Common myeloid progenitor, CD34-positive (primary cell): ENCODE results near the gene KRTAP4-6.
"Not testable (repeated sequence)": the region's sequence is repeated elsewhere in the genome, so short reads cannot be mapped to it uniquely, and the experiment has no call there.

Experiments used
- CTCF ChIA-PET: fragments of 350-600 bp; sonication (Branson Sonifier 250); formaldehyde crosslinking; loops from one replicate; lab custom pipeline; 2021; ENCODE audit warnings: antibody characterized with exemption; lab: Charles Lee
- POLR2A ChIA-PET: fragments of 350-600 bp; sonication (Branson Sonifier 250); formaldehyde crosslinking; loops from one replicate; lab custom pipeline; 2021; ENCODE audit warnings: antibody characterized with exemption; lab: Charles Lee
- DNase-seq, 3 donors: peaks; one replicate each; pipeline versions ENCODE4 v3.0.0 to v3.0.0-alpha.2; 2013
- H3K27ac ChIP-seq, 2 experiments: 1 replicate in 1 of 2; 2 replicates in 1 of 2; pipeline ENCODE4 v1.7.0; 2013; ENCODE audit warnings: inconsistent platforms in 2 of 2, low read length in 2 of 2, mild to moderate bottlenecking in 2 of 2, low read depth in 1 of 2, moderate library complexity in 1 of 2; ENCODE audit not compliant: severe bottlenecking in 2 of 2, insufficient read depth in 1 of 2, poor library complexity in 1 of 2
- H3K27me3 ChIP-seq, 5 experiments: replicated peaks in 2 of 5; 1 replicate in 3 of 5; 2 replicates in 2 of 5; pipeline versions ENCODE4 v1.6.1 to v1.7.0; 2013; ENCODE audit warnings: low read length in 4 of 5, mild to moderate bottlenecking in 2 of 5, moderate library complexity in 2 of 5, inconsistent platforms in 1 of 5; ENCODE audit not compliant: insufficient read depth in 5 of 5, control insufficient read depth in 4 of 5
- H3K36me3 ChIP-seq, 4 experiments: 1 replicate in 2 of 4; 2 replicates in 2 of 4; pipeline versions ENCODE4 v1.6.1 to v1.7.0; 2013; ENCODE audit warnings: low read length in 3 of 4, control low read depth in 1 of 4, mild to moderate bottlenecking in 1 of 4; ENCODE audit not compliant: control insufficient read depth in 4 of 4, insufficient read depth in 4 of 4
- H3K4me1 ChIP-seq, 4 experiments: 1 replicate in 3 of 4; 2 replicates in 1 of 4; pipeline versions ENCODE4 v1.6.1 to v1.7.1; 2013; ENCODE audit warnings: low read length in 3 of 4, mild to moderate bottlenecking in 3 of 4, control low read depth in 1 of 4, inconsistent platforms in 1 of 4, moderate library complexity in 1 of 4; ENCODE audit not compliant: control insufficient read depth in 4 of 4, insufficient read depth in 4 of 4; ENCODE audit errors: control extremely low read depth in 1 of 4
- H3K4me3 ChIP-seq, 7 experiments: 1 replicate in 4 of 7; 2 replicates in 3 of 7; pipeline versions ENCODE4 v1.5.1 to v1.7.0; 2013; ENCODE audit warnings: mild to moderate bottlenecking in 7 of 7, low read length in 6 of 7, moderate library complexity in 6 of 7, inconsistent platforms in 2 of 7, low read depth in 2 of 7, control low read depth in 1 of 7; ENCODE audit not compliant: insufficient read depth in 4 of 7, control insufficient read depth in 1 of 7; ENCODE audit errors: extremely low read depth in 1 of 7
- H3K9me3 ChIP-seq, 5 experiments: 1 replicate in 4 of 5; 2 replicates in 1 of 5; pipeline versions ENCODE4 v1.6.1 to v1.7.1; 2013; ENCODE audit warnings: low read length in 4 of 5, mild to moderate bottlenecking in 2 of 5, inconsistent platforms in 1 of 5, low read depth in 1 of 5, moderate library complexity in 1 of 5; ENCODE audit not compliant: control insufficient read depth in 4 of 5, insufficient read depth in 2 of 5; ENCODE audit errors: control extremely low read depth in 1 of 5
- WGBS: methylation state at CpG from one replicate; pipeline ENCODE4 v1.1.5; 2013; ENCODE audit not compliant: insufficient coverage; 5-methylcytosine and 5-hydroxymethylcytosine counted together

KRTAP4-6 gene

GRCh38 chr17:41127371-41127770 lies 13.0 kb downstream of the KRTAP4-6 start:
- ChIA-PET CTCF (no interaction called here), POLR2A (no interaction called here)
- Histone ChIP-seq H3K27me3 (no peaks in the 10 kb centered on the region), H3K27ac (no peak overlapping the region), H3K4me3 (no peak overlapping the region), H3K9me3 (peaks cover 0 to 10% (median 0%) of the 10 kb centered on the region in 5 experiments), H3K4me1 (peaks cover 0 to 15% (median 9%) of the 10 kb centered on the region in 4 experiments), H3K36me3 (no peaks in the 10 kb centered on the region)
- no peak for DNase-seq
- 100% methylated on average over 1 of the region's 1 CpG for WGBS

GRCh38 chr17:41126412-41126811 lies 13.9 kb downstream of the KRTAP4-6 start:
- no CpG with 5 or more reads among the region's 3 CpGs for WGBS
- H3K9me3 ChIP-seq = peaks cover 0 to 15% (median 0%) of the 10 kb centered on the region in 5 experiments
- no peak for DNase-seq
- no peaks in the 10 kb centered on the region for H3K27me3 ChIP-seq
- no peak overlapping the region for H3K27ac ChIP-seq
- H3K4me3 ChIP-seq = no peak overlapping the region
- CTCF ChIA-PET = no interaction called here
- no peaks in the 10 kb centered on the region for H3K36me3 ChIP-seq
- POLR2A ChIA-PET = no interaction called here
- peaks cover 0 to 15% (median 9%) of the 10 kb centered on the region in 4 experiments for H3K4me1 ChIP-seq

GRCh38 chr17:41125064-41125463 lies 15.3 kb downstream of the KRTAP4-6 start:
- ChIA-PET POLR2A (interaction anchor here (0.6 kb wide), 1 partner anchor 41 kb away, joined by 3 read pairs; no protein-coding TSS in a partner anchor), CTCF (no interaction called here)
- Histone ChIP-seq H3K27me3 (no peaks in the 10 kb centered on the region), H3K4me1 (peaks cover 0 to 21% (median 13%) of the 10 kb centered on the region in 4 experiments), H3K4me3 (no peak overlapping the region), H3K36me3 (no peaks in the 10 kb centered on the region), H3K27ac (no peak overlapping the region), H3K9me3 (peaks cover 0 to 15% (median 0%) of the 10 kb centered on the region in 5 experiments)
- no peak for DNase-seq
- no CpG with 5 or more reads among the region's 2 CpGs for WGBS

GRCh38 chr17:41123991-41124371 lies 16.4 kb downstream of the KRTAP4-6 start, which contains the start of gene KRTAP4-12:
Gene KRTAP4-12 (minus strand): TSS chr17:41124182. CDS start chr17:41124122, 60 bp downstream.
- DNase-seq = peak in 1 of 3 donors; percentile 26
- H3K36me3 ChIP-seq, H3K27ac ChIP-seq, H3K4me3 ChIP-seq, POLR2A ChIA-PET, H3K27me3 ChIP-seq: not testable (repeated sequence)
- WGBS = 100% methylated on average over 2 of the region's 3 CpGs
- CTCF ChIA-PET = interaction anchor here (1.1 kb wide), 1 partner anchor 10 kb away, joined by 3 read pairs; no protein-coding TSS in a partner anchor
- Histone ChIP-seq H3K4me1 (peaks cover 0 to 27% (median 15%) of the 10 kb centered on the region in 4 experiments), H3K9me3 (peaks cover 0 to 15% (median 0%) of the 10 kb centered on the region in 5 experiments)

GRCh38 chr17:41123292-41123990 lies 16.9 kb downstream of the KRTAP4-6 start:
- H3K27ac ChIP-seq, POLR2A ChIA-PET, H3K4me3 ChIP-seq, H3K27me3 ChIP-seq, H3K36me3 ChIP-seq, DNase-seq: not testable (repeated sequence)
- Histone ChIP-seq H3K9me3 (peaks cover 0 to 15% (median 0%) of the 10 kb centered on the region in 5 experiments), H3K4me1 (peaks cover 0 to 31% (median 15%) of the 10 kb centered on the region in 4 experiments)
- 88% methylated on average over 9 of the region's 12 CpGs for WGBS
- CTCF ChIA-PET = interaction anchor here (1.1 kb wide), 1 partner anchor 9 kb away, joined by 3 read pairs; no protein-coding TSS in a partner anchor

GRCh38 chr17:41121742-41122141 lies 18.6 kb downstream of the KRTAP4-6 start:
- peaks cover 0 to 31% (median 15%) of the 10 kb centered on the region in 4 experiments for H3K4me1 ChIP-seq
- H3K27me3 ChIP-seq = no peaks in the 10 kb centered on the region
- peaks cover 0 to 15% (median 0%) of the 10 kb centered on the region in 5 experiments for H3K9me3 ChIP-seq
- no peak overlapping the region for H3K27ac ChIP-seq
- POLR2A ChIA-PET = no interaction called here
- no peak overlapping the region for H3K4me3 ChIP-seq
- no peak for DNase-seq
- CTCF ChIA-PET = no interaction called here
- 100% methylated on average over 2 of the region's 2 CpGs for WGBS
- no peaks in the 10 kb centered on the region for H3K36me3 ChIP-seq
